HepG2 (cell line): Measurements from ENCODE around the gene ZNF747. TPM values are rescaled to one million over a fixed set of nuclear protein-coding genes. Genes with fewer than 3 reads are reported as not detected.

Experiments used
- CC2D1A ChIP-seq: sonication (generic); formaldehyde crosslinking; IDR thresholded peaks from 2 replicates; pipeline ENCODE4 v1.8.1; 2023; ENCODE audit warnings: mild to moderate bottlenecking, missing genetic modification reagents
- CENPX ChIP-seq: sonication (generic); formaldehyde crosslinking; IDR thresholded peaks from 2 replicates; pipeline ENCODE4 v1.9.0; 2021; ENCODE audit warnings: mild to moderate bottlenecking, missing genetic modification reagents, moderate library complexity
- DNMT3B ChIP-seq: conservative IDR thresholded peaks from 2 replicates; pipeline ENCODE4 v1.6.1; 2016; ENCODE audit warnings: missing biosample characterization, control low read depth
- KLF12 ChIP-seq: sonication (generic); formaldehyde crosslinking; IDR thresholded peaks from 2 replicates; pipeline ENCODE4 v1.4.0; 2020; ENCODE audit warnings: missing genetic modification reagents, borderline replicate concordance
- KMT2B ChIP-seq: IDR thresholded peaks from 2 replicates; pipeline ENCODE4 v1.6.1; 2016; ENCODE audit warnings: missing genetic modification reagents, missing compliant biosample characterization
- MBNL3 ChIP-seq: fragments of 250-450 bp; sonication (Bioruptor Pico); conservative IDR thresholded peaks from 2 replicates; pipeline ENCODE4 v1.8.0; 2022; ENCODE audit warnings: mild to moderate bottlenecking, inconsistent platforms
- NR2F2 ChIP-seq: IDR thresholded peaks from 2 replicates; pipeline ENCODE4 v1.6.1; 2012; ENCODE audit warnings: low read depth, inconsistent platforms, borderline replicate concordance
- PAF1 ChIP-seq: IDR thresholded peaks from 2 replicates; pipeline ENCODE4 v1.6.1; 2016; ENCODE audit warnings: missing genetic modification reagents, missing compliant biosample characterization
- SALL2 ChIP-seq: sonication (generic); formaldehyde crosslinking; IDR thresholded peaks from 2 replicates; pipeline ENCODE4 v1.8.1; 2023; ENCODE audit warnings: mild to moderate bottlenecking, missing genetic modification reagents, inconsistent platforms
- SKIL ChIP-seq: sonication (generic); formaldehyde crosslinking; IDR thresholded peaks from 2 replicates; pipeline ENCODE4 v1.8.0; 2022; ENCODE audit warnings: missing genetic modification reagents, mild to moderate bottlenecking, moderate library complexity, borderline replicate concordance
- SP5 ChIP-seq: IDR thresholded peaks from 2 replicates; pipeline ENCODE4 v1.6.1; 2016; ENCODE audit warnings: low read depth, borderline replicate concordance
- ZBTB25 ChIP-seq: IDR thresholded peaks from 2 replicates; pipeline ENCODE4 v1.6.1; 2018; ENCODE audit warnings: missing genetic modification reagents
- ZFP36 ChIP-seq: fragments of 150-350 bp; IDR thresholded peaks from 2 replicates; pipeline ENCODE4 v1.6.1; 2018; ENCODE audit warnings: borderline replicate concordance, low read length, low read depth; ENCODE audit not compliant: partially characterized antibody
- ZMAT5 ChIP-seq: sonication (generic); formaldehyde crosslinking; IDR thresholded peaks from 2 replicates; pipeline ENCODE4 v1.5.0; 2020; ENCODE audit warnings: mild to moderate bottlenecking, low read depth, missing genetic modification reagents, borderline replicate concordance
- ZNF34 ChIP-seq: sonication (generic); formaldehyde crosslinking; IDR thresholded peaks from 2 replicates; pipeline ENCODE4 v1.4.0; 2020; ENCODE audit warnings: mild to moderate bottlenecking, missing genetic modification reagents, borderline replicate concordance
- ZNF577 ChIP-seq: sonication (generic); formaldehyde crosslinking; IDR thresholded peaks from 2 replicates; pipeline ENCODE4 v1.4.0; 2020; ENCODE audit warnings: mild to moderate bottlenecking, low read depth, missing genetic modification reagents, borderline replicate concordance
- ZNF772 ChIP-seq: sonication (generic); formaldehyde crosslinking; IDR thresholded peaks from 2 replicates; pipeline ENCODE4 v1.5.0; 2020; ENCODE audit warnings: mild to moderate bottlenecking, missing genetic modification reagents
- ZNF780A ChIP-seq: sonication (generic); formaldehyde crosslinking; IDR thresholded peaks from 2 replicates; pipeline ENCODE4 v1.8.0; 2022; ENCODE audit warnings: mild to moderate bottlenecking, missing genetic modification reagents, moderate library complexity
- ZZZ3 ChIP-seq: sonication (generic); formaldehyde crosslinking; IDR thresholded peaks from 2 replicates; pipeline ENCODE4 v1.4.0; 2020; ENCODE audit warnings: missing genetic modification reagents, mild to moderate bottlenecking, borderline replicate concordance
- polyA plus RNA-seq, 8 experiments: library from polyadenylated mRNA; depleted of rRNA in 3 of 8; stranded (reverse) in 7 of 8; unstranded in 1 of 8; fragments of >200 nt; fragmentation: Illumina TruSeq in 4 of 8; extraction: Trizol in 4 of 8; gene quantifications; 2 replicates each; pipeline versions ENCODE4 v1.2.1 to v1.2.3, GENCODE V29; 2011 to 2016; ENCODE audit warnings: low read depth in 4 of 8, missing spikeins in 1 of 8, mixed read lengths in 1 of 8; ENCODE audit not compliant: insufficient read depth in 1 of 8
- total RNA-seq, 5 experiments: library from RNA; depleted of rRNA; stranded (reverse); fragments of >200 nt; fragmentation: Illumina TruSeq; extraction: Trizol; gene quantifications; 2 replicates each; pipeline ENCODE4 v1.2.3, GENCODE V29; 2016; ENCODE audit warnings: low read depth in 1 of 5
- TF ChIP-seq, protein P1 (sequence below): sonication (generic); formaldehyde crosslinking; IDR thresholded peaks from 2 replicates; pipeline ENCODE4 v1.8.0; 2022; ENCODE audit warnings: mild to moderate bottlenecking, missing genetic modification reagents; ENCODE audit not compliant: insufficient replicate concordance
- TF ChIP-seq, protein P2 (sequence below): sonication (generic); formaldehyde crosslinking; IDR thresholded peaks from 2 replicates; pipeline ENCODE4 v1.4.0; 2020; ENCODE audit warnings: missing genetic modification reagents

The ZNF747 gene
- total and polyA plus RNA-seq, 2 of the 13 experiments (the other 11 are each of a cell fraction or from before 2014, with no cell fraction given), result 7.2 to 10.2 TPM

DNA sequence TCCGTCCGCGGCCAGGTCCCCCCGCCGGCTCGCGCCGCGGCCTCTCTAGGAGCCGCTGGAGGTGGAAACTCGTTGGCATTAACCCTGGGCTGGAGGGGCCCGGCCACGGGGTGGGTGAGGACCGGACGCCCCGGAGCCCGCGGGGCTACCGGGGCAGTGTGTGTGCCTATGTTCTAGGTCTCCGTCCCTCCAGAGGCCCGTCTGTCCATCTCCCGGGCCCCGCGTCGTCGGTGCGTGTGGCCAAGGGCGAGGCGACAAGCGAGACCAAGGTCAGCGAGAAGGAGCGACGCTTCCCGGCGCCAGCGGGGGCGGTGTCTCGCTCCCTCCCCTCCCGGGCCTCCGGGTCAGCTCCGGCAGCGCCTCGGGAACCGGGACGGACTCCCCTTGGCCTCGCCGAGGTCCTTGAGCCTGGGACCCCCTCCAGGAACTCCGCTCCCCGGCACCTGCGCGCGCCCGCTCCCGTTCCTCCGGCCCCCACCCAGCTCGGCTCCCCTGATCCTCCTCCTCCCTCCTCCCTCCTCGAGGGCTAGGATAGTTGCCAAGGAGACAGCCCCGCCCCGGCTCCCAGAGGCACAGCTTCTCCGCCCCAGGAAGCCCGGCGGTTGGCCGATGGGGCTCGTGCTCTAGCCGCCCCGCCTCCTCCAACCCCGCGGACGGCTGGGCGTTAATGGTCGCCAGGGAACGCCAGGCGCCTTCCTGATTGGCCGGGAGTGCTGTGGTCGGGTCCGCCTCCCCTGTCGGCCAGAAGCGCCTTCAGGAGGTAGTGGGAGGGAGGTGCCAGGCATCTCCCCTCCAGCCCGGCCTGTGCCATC is 7.6 kb downstream of the ZNF747 start (continued):
- TF ChIP-seq DNMT3B (no peak; the same call in 1 of the 2 replicates), ZBTB25 (CRISPR knock-in tag) (peak; percentile 53; the same call in 1 of the 2 replicates), ZNF772 (CRISPR knock-in tag) (peak; percentile 80; the same call in 1 of the 2 replicates), MBNL3 (CRISPR knock-in tag) (no peak), CC2D1A (CRISPR knock-in tag) (0 out of 2 replicates have a peak, but pooled peaks have one; percentile 28), SALL2 (CRISPR knock-in tag) (peak; percentile 63), PAF1 (CRISPR knock-in tag) (no peak), ZNF780A (CRISPR knock-in tag) (no peak), KLF12 (CRISPR knock-in tag) (peak; percentile 21; the same call in 1 of the 2 replicates), ZZZ3 (0 out of 2 replicates have a peak, but pooled peaks have one; percentile 55), SKIL (CRISPR knock-in tag) (peak; percentile 39; the same call in 1 of the 2 replicates), ZNF577 (CRISPR knock-in tag) (no peak), ZMAT5 (no peak), SP5 (CRISPR knock-in tag) (peak; percentile 85), ZNF34 (CRISPR knock-in tag) (0 out of 2 replicates have a peak, but pooled peaks have one; percentile 29), KMT2B (CRISPR knock-in tag) (no peak), NR2F2 (peak; percentile 29; the same call in 1 of the 2 replicates), CENPX (no peak), ZFP36 (no peak)
- TF ChIP-seq, protein P1, sequence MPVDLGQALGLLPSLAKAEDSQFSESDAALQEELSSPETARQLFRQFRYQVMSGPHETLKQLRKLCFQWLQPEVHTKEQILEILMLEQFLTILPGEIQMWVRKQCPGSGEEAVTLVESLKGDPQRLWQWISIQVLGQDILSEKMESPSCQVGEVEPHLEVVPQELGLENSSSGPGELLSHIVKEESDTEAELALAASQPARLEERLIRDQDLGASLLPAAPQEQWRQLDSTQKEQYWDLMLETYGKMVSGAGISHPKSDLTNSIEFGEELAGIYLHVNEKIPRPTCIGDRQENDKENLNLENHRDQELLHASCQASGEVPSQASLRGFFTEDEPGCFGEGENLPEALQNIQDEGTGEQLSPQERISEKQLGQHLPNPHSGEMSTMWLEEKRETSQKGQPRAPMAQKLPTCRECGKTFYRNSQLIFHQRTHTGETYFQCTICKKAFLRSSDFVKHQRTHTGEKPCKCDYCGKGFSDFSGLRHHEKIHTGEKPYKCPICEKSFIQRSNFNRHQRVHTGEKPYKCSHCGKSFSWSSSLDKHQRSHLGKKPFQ (CRISPR knock-in tag), result no peak
- TF ChIP-seq, protein P2, sequence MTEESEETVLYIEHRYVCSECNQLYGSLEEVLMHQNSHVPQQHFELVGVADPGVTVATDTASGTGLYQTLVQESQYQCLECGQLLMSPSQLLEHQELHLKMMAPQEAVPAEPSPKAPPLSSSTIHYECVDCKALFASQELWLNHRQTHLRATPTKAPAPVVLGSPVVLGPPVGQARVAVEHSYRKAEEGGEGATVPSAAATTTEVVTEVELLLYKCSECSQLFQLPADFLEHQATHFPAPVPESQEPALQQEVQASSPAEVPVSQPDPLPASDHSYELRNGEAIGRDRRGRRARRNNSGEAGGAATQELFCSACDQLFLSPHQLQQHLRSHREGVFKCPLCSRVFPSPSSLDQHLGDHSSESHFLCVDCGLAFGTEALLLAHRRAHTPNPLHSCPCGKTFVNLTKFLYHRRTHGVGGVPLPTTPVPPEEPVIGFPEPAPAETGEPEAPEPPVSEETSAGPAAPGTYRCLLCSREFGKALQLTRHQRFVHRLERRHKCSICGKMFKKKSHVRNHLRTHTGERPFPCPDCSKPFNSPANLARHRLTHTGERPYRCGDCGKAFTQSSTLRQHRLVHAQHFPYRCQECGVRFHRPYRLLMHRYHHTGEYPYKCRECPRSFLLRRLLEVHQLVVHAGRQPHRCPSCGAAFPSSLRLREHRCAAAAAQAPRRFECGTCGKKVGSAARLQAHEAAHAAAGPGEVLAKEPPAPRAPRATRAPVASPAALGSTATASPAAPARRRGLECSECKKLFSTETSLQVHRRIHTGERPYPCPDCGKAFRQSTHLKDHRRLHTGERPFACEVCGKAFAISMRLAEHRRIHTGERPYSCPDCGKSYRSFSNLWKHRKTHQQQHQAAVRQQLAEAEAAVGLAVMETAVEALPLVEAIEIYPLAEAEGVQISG (CRISPR knock-in tag), result peak; percentile 94
